ENCODE measurements around the gene PLPPR1.

PLPPR1 gene

GRCh38 chr9:101270302-101270701, 241.8 kb downstream of the PLPPR1 start:
- Histone ChIP-seq H3K27ac (ENCODE audit: low read depth, low read length, poor library complexity, severe bottlenecking) (no peak overlapping the region), H4K20me1 (ENCODE audit: insufficient read depth, low read length) (no peaks in the 10 kb centered on the region), H3K9me3 (ENCODE audit: low read length) (no peaks in the 10 kb centered on the region), H3F3A (ENCODE audit: insufficient read depth, low read length) (no peaks in the 10 kb centered on the region), H3K4me1 (ENCODE audit: insufficient read depth, low read length, severe bottlenecking) (no peaks in the 10 kb centered on the region), H3K9ac (ENCODE audit: low read length) (no peak overlapping the region), H3K4me2 (ENCODE audit: low read length) (no peak overlapping the region), H3K79me2 (ENCODE audit: insufficient read depth, low read length) (no peaks in the 10 kb centered on the region), H3K36me3 (ENCODE audit: insufficient read depth, low read length) (no peaks in the 10 kb centered on the region), H3K9me2 (ENCODE audit: low read depth, low read length) (no peaks in the 10 kb centered on the region), H2AFZ (ENCODE audit: low read length) (no peak overlapping the region), H3K4me3 (ENCODE audit: low read depth, low read length, poor library complexity, severe bottlenecking) (no peak overlapping the region), H3K27me3 (ENCODE audit: insufficient read depth, low read length) (no peaks in the 10 kb centered on the region)
- no peak for TF ChIP-seq EZH2 (IDR thresholded peaks at IDR 0.05; ENCODE audit: borderline replicate concordance, low read length)
- TF ChIP-seq CTCF (IDR thresholded peaks at IDR 0.05; ENCODE audit: low read length) = no peak

GRCh38 chr9:101271102-101271501, 242.6 kb downstream of the PLPPR1 start:
- Histone ChIP-seq H3K9me3 (ENCODE audit: low read length) (no peaks in the 10 kb centered on the region), H2AFZ (ENCODE audit: low read length) (no peak overlapping the region), H3K27ac (ENCODE audit: low read depth, low read length, poor library complexity, severe bottlenecking) (no peak overlapping the region), H3K36me3 (ENCODE audit: insufficient read depth, low read length) (no peaks in the 10 kb centered on the region), H3K9me2 (ENCODE audit: low read depth, low read length) (no peaks in the 10 kb centered on the region), H3K79me2 (ENCODE audit: insufficient read depth, low read length) (no peaks in the 10 kb centered on the region), H3K27me3 (ENCODE audit: insufficient read depth, low read length) (no peaks in the 10 kb centered on the region), H3K4me3 (ENCODE audit: low read depth, low read length, poor library complexity, severe bottlenecking) (no peak overlapping the region), H4K20me1 (ENCODE audit: insufficient read depth, low read length) (no peaks in the 10 kb centered on the region), H3K9ac (ENCODE audit: low read length) (no peak overlapping the region), H3F3A (ENCODE audit: insufficient read depth, low read length) (no peaks in the 10 kb centered on the region), H3K4me1 (ENCODE audit: insufficient read depth, low read length, severe bottlenecking) (no peaks in the 10 kb centered on the region), H3K4me2 (ENCODE audit: low read length) (no peak overlapping the region)
- no peak for TF ChIP-seq CTCF (IDR thresholded peaks at IDR 0.05; ENCODE audit: low read length)
- TF ChIP-seq EZH2 (IDR thresholded peaks at IDR 0.05; ENCODE audit: borderline replicate concordance, low read length) = no peak

- Histone ChIP-seq H3K4me2 (ENCODE audit: low read length) (no peak overlapping the region), H3K9me2 (ENCODE audit: low read depth, low read length) (no peaks in the 10 kb centered on the region), H3K4me1 (ENCODE audit: insufficient read depth, low read length, severe bottlenecking) (no peaks in the 10 kb centered on the region)
Measured at GRCh38 chr9:101274971-101275768, 246.6 kb downstream of the PLPPR1 start.

More at GRCh38 chr9:101274971-101275768, 246.6 kb downstream of the PLPPR1 start:
- no peaks in the 10 kb centered on the region for H3K79me2 ChIP-seq (ENCODE audit: insufficient read depth, low read length)
- H4K20me1 ChIP-seq (ENCODE audit: insufficient read depth, low read length) = no peaks in the 10 kb centered on the region
- H3F3A ChIP-seq (ENCODE audit: insufficient read depth, low read length) = no peaks in the 10 kb centered on the region
- H3K36me3 ChIP-seq (ENCODE audit: insufficient read depth, low read length) = no peaks in the 10 kb centered on the region
- TF ChIP-seq CTCF (IDR thresholded peaks at IDR 0.05; ENCODE audit: low read length) (no peak), EZH2 (IDR thresholded peaks at IDR 0.05; ENCODE audit: borderline replicate concordance, low read length) (no peak)
- no peak overlapping the region for H2AFZ ChIP-seq (ENCODE audit: low read length)
- no peak overlapping the region for H3K4me3 ChIP-seq (ENCODE audit: low read depth, low read length, poor library complexity, severe bottlenecking)
- no peak overlapping the region for H3K9ac ChIP-seq (ENCODE audit: low read length)
- H3K27ac ChIP-seq (ENCODE audit: low read depth, low read length, poor library complexity, severe bottlenecking) = no peak overlapping the region
- no peaks in the 10 kb centered on the region for H3K9me3 ChIP-seq (ENCODE audit: low read length)
- H3K27me3 ChIP-seq (ENCODE audit: insufficient read depth, low read length) = no peaks in the 10 kb centered on the region

All from OCI-LY1 (cell line).